ENCODE results near the gene C5orf63. TPM values are rescaled to one million over a fixed set of nuclear protein-coding genes. Genes with fewer than 3 reads are reported as not detected.

Gene C5orf63
- total and polyA plus RNA-seq, 10 of the 15 experiments (the other 5 are each of a cell fraction or from before 2014, with no cell fraction given): 8.7 to 54.3 (median 11.9) TPM

DNA sequence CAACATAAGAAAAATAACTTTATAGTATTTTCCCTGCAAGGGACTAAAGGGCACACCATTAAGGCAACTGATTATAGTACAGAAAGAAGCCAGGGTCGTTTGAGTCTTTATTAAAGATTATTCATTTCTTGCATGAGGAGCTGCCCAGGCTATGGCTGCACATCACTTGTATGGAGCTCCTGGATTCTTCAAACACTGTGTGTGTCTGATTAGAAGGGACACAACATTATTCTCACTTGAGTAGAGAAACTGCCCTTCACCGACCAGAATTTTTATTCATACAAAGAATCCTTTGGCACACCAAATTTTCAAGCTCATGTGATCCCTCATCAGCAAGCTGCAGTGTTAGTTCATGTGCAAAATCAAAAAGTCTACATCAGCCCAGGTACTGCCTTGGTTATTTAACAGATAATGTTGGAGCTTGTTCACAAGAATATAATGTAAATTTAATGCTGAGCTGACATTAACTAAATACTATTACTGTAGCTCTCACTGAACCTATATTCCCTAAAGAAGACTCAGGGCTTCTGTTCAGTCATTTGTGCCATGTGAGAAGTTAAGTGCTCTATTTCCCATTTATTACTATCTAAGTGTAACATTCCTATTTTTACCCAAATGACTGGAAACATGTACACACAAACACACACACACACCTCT, 9.9 kb downstream of the C5orf63 start:
- no peak overlapping the region for H2AFZ ChIP-seq (ENCODE audit: control insufficient read depth, low read depth, low read length)
- ChIA-PET SMC1A (ENCODE audit: uncharacterized antibody, unreplicated experiment) (interaction anchor here (1.3 to 2.6 kb wide), 4 partner anchors 9 to 39 kb away, joined by 3 to 9 read pairs (median 6); no protein-coding TSS in a partner anchor), CTCF (interaction anchor here (1.0 to 2.1 kb wide), 2 partner anchors 10 to 29 kb away, joined by 3 to 7 read pairs; partner anchors contain the start of gene C5orf63), POLR2A (interaction anchor here (0.6 to 1.2 kb wide), 2 partner anchors 9 to 781 kb away, joined by 3 to 4 read pairs; no protein-coding TSS in a partner anchor), RAD21 (ENCODE audit: unreplicated experiment) (interaction anchor here (1.4 kb wide), 1 partner anchor 9 kb away, joined by 4 read pairs; the partner anchor contains the start of gene C5orf63)
- peaks cover 0 to 3% of the 10 kb centered on the region in 2 experiments; a peak in 2 of 4 replicates for H3K36me3 ChIP-seq (ENCODE audit: control insufficient read depth in 2 of 2, insufficient read depth in 2 of 2, low read length in 1 of 2)
- no peak for TF ChIP-seq NR2F1 (conservative IDR thresholded peaks at IDR 0.05)
- TF ChIP-seq CHD1 (IDR thresholded peaks at IDR 0.05; ENCODE audit: low read depth, low read length): no peak
- TF ChIP-seq, protein P1, sequence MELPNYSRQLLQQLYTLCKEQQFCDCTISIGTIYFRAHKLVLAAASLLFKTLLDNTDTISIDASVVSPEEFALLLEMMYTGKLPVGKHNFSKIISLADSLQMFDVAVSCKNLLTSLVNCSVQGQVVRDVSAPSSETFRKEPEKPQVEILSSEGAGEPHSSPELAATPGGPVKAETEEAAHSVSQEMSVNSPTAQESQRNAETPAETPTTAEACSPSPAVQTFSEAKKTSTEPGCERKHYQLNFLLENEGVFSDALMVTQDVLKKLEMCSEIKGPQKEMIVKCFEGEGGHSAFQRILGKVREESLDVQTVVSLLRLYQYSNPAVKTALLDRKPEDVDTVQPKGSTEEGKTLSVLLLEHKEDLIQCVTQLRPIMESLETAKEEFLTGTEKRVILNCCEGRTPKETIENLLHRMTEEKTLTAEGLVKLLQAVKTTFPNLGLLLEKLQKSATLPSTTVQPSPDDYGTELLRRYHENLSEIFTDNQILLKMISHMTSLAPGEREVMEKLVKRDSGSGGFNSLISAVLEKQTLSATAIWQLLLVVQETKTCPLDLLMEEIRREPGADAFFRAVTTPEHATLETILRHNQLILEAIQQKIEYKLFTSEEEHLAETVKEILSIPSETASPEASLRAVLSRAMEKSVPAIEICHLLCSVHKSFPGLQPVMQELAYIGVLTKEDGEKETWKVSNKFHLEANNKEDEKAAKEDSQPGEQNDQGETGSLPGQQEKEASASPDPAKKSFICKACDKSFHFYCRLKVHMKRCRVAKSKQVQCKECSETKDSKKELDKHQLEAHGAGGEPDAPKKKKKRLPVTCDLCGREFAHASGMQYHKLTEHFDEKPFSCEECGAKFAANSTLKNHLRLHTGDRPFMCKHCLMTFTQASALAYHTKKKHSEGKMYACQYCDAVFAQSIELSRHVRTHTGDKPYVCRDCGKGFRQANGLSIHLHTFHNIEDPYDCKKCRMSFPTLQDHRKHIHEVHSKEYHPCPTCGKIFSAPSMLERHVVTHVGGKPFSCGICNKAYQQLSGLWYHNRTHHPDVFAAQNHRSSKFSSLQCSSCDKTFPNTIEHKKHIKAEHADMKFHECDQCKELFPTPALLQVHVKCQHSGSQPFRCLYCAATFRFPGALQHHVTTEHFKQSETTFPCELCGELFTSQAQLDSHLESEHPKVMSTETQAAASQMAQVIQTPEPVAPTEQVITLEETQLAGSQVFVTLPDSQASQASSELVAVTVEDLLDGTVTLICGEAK (IDR thresholded peaks at IDR 0.05; ENCODE audit: borderline replicate concordance): no peak
- no peak for TF ChIP-seq BACH1 (IDR thresholded peaks at IDR 0.05; ENCODE audit: borderline replicate concordance)
- TF ChIP-seq ASH2L (IDR thresholded peaks at IDR 0.05; ENCODE audit: borderline replicate concordance, low read depth): no peak
- no peak for TF ChIP-seq IRF4 (IDR thresholded peaks at IDR 0.05; ENCODE audit: low read depth, low read length)
- TF ChIP-seq EED (IDR thresholded peaks at IDR 0.05; ENCODE audit: low read depth): no peak
- TF ChIP-seq NBN (IDR thresholded peaks at IDR 0.05): no peak
- TF ChIP-seq, protein P2, sequence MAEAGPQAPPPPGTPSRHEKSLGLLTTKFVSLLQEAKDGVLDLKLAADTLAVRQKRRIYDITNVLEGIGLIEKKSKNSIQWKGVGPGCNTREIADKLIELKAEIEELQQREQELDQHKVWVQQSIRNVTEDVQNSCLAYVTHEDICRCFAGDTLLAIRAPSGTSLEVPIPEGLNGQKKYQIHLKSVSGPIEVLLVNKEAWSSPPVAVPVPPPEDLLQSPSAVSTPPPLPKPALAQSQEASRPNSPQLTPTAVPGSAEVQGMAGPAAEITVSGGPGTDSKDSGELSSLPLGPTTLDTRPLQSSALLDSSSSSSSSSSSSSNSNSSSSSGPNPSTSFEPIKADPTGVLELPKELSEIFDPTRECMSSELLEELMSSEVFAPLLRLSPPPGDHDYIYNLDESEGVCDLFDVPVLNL (IDR thresholded peaks at IDR 0.05; ENCODE audit: low read depth, low read length): no peak
- TF ChIP-seq SUPT20H (IDR thresholded peaks at IDR 0.05; ENCODE audit: borderline replicate concordance, control insufficient read depth, low read depth, low read length): no peak
- no peak for TF ChIP-seq CBFB (IDR thresholded peaks at IDR 0.05; ENCODE audit: low read depth)
- no peak for TF ChIP-seq POU2F2 (IDR thresholded peaks at IDR 0.05; ENCODE audit: borderline replicate concordance, low read depth, low read length)
- no peak for TF ChIP-seq TCF3 (IDR thresholded peaks at IDR 0.05; ENCODE audit: borderline replicate concordance, insufficient read depth, low read depth, low read length)
- no peak for TF ChIP-seq SMC3 (IDR thresholded peaks at IDR 0.05; ENCODE audit: borderline replicate concordance, low read length)
- no peaks in the 10 kb centered on the region for H3K9me3 ChIP-seq (replicated peaks; ENCODE audit: control insufficient read depth, insufficient read depth, low read length)
- in situ Hi-C loops (cut with MboI) (no loop called here), intact Hi-C loops (cut with micrococcal nuclease; ENCODE audit: unreplicated experiment) (no loop called here)
- no peak overlapping the region for H3K27ac ChIP-seq (ENCODE audit: control insufficient read depth, insufficient read depth)
- FAIRE-seq (no peak), DNase-seq (ENCODE audit: low read depth, low spot score) (no peak), ATAC-seq (no peak)
- H3K9ac ChIP-seq (ENCODE audit: control insufficient read depth, insufficient read depth, low read length): no peak overlapping the region
- no peaks in the 10 kb centered on the region for H3K27me3 ChIP-seq (replicated peaks in 1 of 2; ENCODE audit: control insufficient read depth in 2 of 2, insufficient read depth in 2 of 2, low read length in 1 of 2)
- no peaks in the 10 kb centered on the region for H3K4me1 ChIP-seq (ENCODE audit: control insufficient read depth, insufficient read depth, low read length)
- no peak overlapping the region for H3K4me2 ChIP-seq (ENCODE audit: control insufficient read depth, insufficient read depth)
- H3K4me3 ChIP-seq: no peak overlapping the region
- H3K79me2 ChIP-seq (ENCODE audit: control insufficient read depth, insufficient read depth, low read length): no peaks in the 10 kb centered on the region
- BruUV-seq (replicated peaks): no TSS peak
- H4K20me1 ChIP-seq (ENCODE audit: control insufficient read depth, insufficient read depth): no peaks in the 10 kb centered on the region
- 56% methylated on average over 2 of the region's 2 CpGs for WGBS (ENCODE audit: insufficient coverage, insufficient replicate concordance, low lambda C conversion rate, missing lambda C conversion rate)

Data from GM12878 (cell line).